ENCODE results near the gene LIFR.

The LIFR gene

DNA sequence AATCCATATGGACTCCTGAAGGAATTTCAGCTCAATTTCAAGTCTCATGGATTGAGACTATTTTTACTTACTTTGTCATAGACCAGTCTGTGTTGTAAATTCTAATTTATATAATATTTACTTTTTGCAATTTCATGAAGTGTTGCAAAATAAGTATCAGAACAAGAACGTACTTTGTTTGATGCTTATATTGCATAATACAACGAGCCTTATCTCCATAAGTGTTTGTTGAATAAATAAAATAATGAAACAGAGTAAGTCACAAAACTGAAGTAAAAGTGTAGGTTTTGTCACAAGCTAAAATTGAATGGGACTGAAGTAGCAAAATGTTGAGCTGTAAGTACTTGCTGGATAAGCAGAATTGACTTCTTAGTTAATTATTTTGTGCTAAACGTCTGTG is 3.0 kb upstream of the LIFR start:
- Histone ChIP-seq H3K36me3 (ENCODE audit: insufficient read depth, low read length) (no peaks in the 10 kb centered on the region), H3K4me2 (ENCODE audit: insufficient read depth, low read length) (no peak overlapping the region), H3K79me2 (ENCODE audit: insufficient read depth, low read length) (no peaks in the 10 kb centered on the region), H3K27me3 (ENCODE audit: insufficient read depth, low read length, poor library complexity) (peaks cover 5% of the 10 kb centered on the region), H2AFZ (ENCODE audit: low read depth, low read length) (no peak overlapping the region), H4K20me1 (ENCODE audit: insufficient read depth, low read length) (no peaks in the 10 kb centered on the region), H3K27ac (ENCODE audit: low read length) (no peak overlapping the region), H3K9ac (ENCODE audit: low read depth, low read length) (no peak overlapping the region), H3K9me3 (ENCODE audit: insufficient read depth, low read length, severe bottlenecking) (no peaks in the 10 kb centered on the region), H3K4me1 (ENCODE audit: insufficient read depth, low read length) (no peaks in the 10 kb centered on the region), H3K4me3 (ENCODE audit: low read depth in 1 of 2, low read length in 2 of 2) (no peak overlapping the region)
- ATAC-seq (ENCODE audit: insufficient read depth, low read depth) (no peak), DNase-seq (no peak)
- TF ChIP-seq, protein P1, sequence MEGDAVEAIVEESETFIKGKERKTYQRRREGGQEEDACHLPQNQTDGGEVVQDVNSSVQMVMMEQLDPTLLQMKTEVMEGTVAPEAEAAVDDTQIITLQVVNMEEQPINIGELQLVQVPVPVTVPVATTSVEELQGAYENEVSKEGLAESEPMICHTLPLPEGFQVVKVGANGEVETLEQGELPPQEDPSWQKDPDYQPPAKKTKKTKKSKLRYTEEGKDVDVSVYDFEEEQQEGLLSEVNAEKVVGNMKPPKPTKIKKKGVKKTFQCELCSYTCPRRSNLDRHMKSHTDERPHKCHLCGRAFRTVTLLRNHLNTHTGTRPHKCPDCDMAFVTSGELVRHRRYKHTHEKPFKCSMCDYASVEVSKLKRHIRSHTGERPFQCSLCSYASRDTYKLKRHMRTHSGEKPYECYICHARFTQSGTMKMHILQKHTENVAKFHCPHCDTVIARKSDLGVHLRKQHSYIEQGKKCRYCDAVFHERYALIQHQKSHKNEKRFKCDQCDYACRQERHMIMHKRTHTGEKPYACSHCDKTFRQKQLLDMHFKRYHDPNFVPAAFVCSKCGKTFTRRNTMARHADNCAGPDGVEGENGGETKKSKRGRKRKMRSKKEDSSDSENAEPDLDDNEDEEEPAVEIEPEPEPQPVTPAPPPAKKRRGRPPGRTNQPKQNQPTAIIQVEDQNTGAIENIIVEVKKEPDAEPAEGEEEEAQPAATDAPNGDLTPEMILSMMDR (IDR thresholded peaks at IDR 0.05; ENCODE audit: borderline replicate concordance, extremely low read depth, low read length, poor library complexity, severe bottlenecking), result no peak
- TF ChIP-seq EZH2 (IDR thresholded peaks at IDR 0.05; ENCODE audit: borderline replicate concordance, low read depth, low read length, severe bottlenecking), result no peak

DNA sequence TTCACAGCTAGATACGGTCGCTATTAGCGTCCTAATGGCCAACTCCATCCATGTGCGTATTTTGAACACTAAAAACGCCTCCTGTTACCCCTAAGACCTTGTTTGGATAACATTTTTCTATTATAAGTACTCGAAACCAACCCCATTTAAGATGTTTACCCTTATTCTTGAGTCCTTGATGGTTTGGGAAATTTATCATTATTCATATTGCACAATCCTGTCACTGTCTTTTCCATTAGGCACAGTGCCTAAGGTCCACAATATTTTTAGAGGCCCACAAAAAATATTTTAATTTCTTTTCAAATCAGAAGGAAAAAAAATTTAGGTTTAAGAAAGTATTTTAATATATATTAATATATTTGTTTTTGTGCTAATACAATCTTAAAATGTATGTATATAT is 1.3 kb upstream of the LIFR start:
- Histone ChIP-seq H3K36me3 (ENCODE audit: insufficient read depth, low read length) (no peaks in the 10 kb centered on the region), H3K27ac (ENCODE audit: low read length) (no peak overlapping the region), H3K79me2 (ENCODE audit: insufficient read depth, low read length) (no peaks in the 10 kb centered on the region), H3K4me3 (ENCODE audit: low read depth in 1 of 2, low read length in 2 of 2) (no peak overlapping the region), H3K4me2 (ENCODE audit: insufficient read depth, low read length) (no peak overlapping the region), H3K9me3 (ENCODE audit: insufficient read depth, low read length, severe bottlenecking) (no peaks in the 10 kb centered on the region), H3K9ac (ENCODE audit: low read depth, low read length) (no peak overlapping the region), H3K27me3 (ENCODE audit: insufficient read depth, low read length, poor library complexity) (peaks cover 5% of the 10 kb centered on the region), H4K20me1 (ENCODE audit: insufficient read depth, low read length) (no peaks in the 10 kb centered on the region), H3K4me1 (ENCODE audit: insufficient read depth, low read length) (no peaks in the 10 kb centered on the region), H2AFZ (ENCODE audit: low read depth, low read length) (no peak overlapping the region)
- no peak for TF ChIP-seq EZH2 (IDR thresholded peaks at IDR 0.05; ENCODE audit: borderline replicate concordance, low read depth, low read length, severe bottlenecking)
- TF ChIP-seq, protein P1 (IDR thresholded peaks at IDR 0.05; ENCODE audit: borderline replicate concordance, extremely low read depth, low read length, poor library complexity, severe bottlenecking), result no peak
- ATAC-seq (ENCODE audit: insufficient read depth, low read depth), result no peak
- DNase-seq, result no peak

DNA sequence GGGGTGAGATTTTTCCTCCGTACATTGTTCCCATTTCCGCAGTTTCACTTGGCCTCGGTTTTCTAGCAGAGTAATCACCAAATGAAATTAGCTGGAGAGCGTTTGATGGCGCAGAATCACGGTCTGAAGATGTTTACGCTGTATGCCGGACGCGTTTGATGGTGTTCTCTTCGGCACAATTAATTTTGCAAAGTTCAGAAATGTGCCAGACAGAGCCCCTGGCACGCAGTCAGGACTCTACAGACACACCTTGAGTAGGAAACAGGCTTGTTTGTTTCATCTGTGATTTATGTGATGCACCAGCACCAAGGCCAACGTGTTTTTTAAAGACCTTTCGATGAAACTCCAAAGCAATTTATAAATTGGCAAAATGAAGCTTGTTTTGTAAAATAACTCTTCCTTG is 863 bp upstream of the LIFR start:
- Histone ChIP-seq H3K36me3 (ENCODE audit: insufficient read depth, low read length) (no peaks in the 10 kb centered on the region), H2AFZ (ENCODE audit: low read depth, low read length) (no peak overlapping the region), H3K27ac (ENCODE audit: low read length) (no peak overlapping the region), H3K27me3 (ENCODE audit: insufficient read depth, low read length, poor library complexity) (peaks cover 3% of the 10 kb centered on the region), H3K9me3 (ENCODE audit: insufficient read depth, low read length, severe bottlenecking) (no peaks in the 10 kb centered on the region), H3K4me3 (ENCODE audit: low read depth in 1 of 2, low read length in 2 of 2) (no peak overlapping the region), H3K4me2 (ENCODE audit: insufficient read depth, low read length) (no peak overlapping the region), H3K9ac (ENCODE audit: low read depth, low read length) (no peak overlapping the region), H3K4me1 (ENCODE audit: insufficient read depth, low read length) (no peaks in the 10 kb centered on the region), H3K79me2 (ENCODE audit: insufficient read depth, low read length) (no peaks in the 10 kb centered on the region), H4K20me1 (ENCODE audit: insufficient read depth, low read length) (no peaks in the 10 kb centered on the region)
- ATAC-seq (ENCODE audit: insufficient read depth, low read depth) (no peak), DNase-seq (no peak)
- TF ChIP-seq EZH2 (IDR thresholded peaks at IDR 0.05; ENCODE audit: borderline replicate concordance, low read depth, low read length, severe bottlenecking), result no peak
- TF ChIP-seq, protein P1 (IDR thresholded peaks at IDR 0.05; ENCODE audit: borderline replicate concordance, extremely low read depth, low read length, poor library complexity, severe bottlenecking), result no peak

DNA sequence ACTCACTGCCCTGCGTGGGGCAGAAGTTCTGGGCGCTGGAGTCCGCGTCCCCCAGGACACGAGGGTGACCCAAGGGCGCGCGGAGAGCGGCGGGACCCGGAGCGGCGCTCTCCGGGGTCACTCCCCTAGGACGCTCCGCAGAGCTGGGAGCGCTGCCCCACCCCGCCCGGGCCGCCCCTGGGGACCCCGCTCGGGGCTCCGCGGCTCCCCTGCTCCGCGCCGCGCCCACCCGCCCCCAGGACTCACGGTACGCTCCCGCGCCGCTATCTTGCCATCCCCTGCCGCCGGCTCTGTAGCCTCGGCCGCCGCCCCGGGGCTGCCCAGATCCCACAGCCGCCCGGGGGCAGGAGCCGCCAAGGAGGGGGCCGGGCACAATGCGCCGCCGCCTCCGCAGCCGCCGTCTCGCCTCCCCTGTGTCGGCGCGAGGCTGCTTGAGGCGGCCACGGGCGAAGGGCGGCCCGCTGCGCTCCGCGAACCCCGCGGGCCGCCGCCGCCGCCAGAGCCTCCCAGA is 303 bp downstream of the LIFR start:
- Histone ChIP-seq H2AFZ (ENCODE audit: low read depth, low read length) (no peak overlapping the region), H3K27ac (ENCODE audit: low read length) (no peak overlapping the region), H3K9me3 (ENCODE audit: insufficient read depth, low read length, severe bottlenecking) (no peaks in the 10 kb centered on the region), H3K4me2 (ENCODE audit: insufficient read depth, low read length) (no peak overlapping the region), H3K9ac (ENCODE audit: low read depth, low read length) (no peak overlapping the region), H3K27me3 (ENCODE audit: insufficient read depth, low read length, poor library complexity) (peaks cover 2% of the 10 kb centered on the region), H3K4me1 (ENCODE audit: insufficient read depth, low read length) (no peaks in the 10 kb centered on the region), H3K4me3 (ENCODE audit: low read depth in 1 of 2, low read length in 2 of 2) (no peak overlapping the region), H3K79me2 (ENCODE audit: insufficient read depth, low read length) (no peaks in the 10 kb centered on the region), H4K20me1 (ENCODE audit: insufficient read depth, low read length) (no peaks in the 10 kb centered on the region), H3K36me3 (ENCODE audit: insufficient read depth, low read length) (no peaks in the 10 kb centered on the region)
- DNase-seq (no peak), ATAC-seq (ENCODE audit: insufficient read depth, low read depth) (no peak)
- no peak for TF ChIP-seq EZH2 (IDR thresholded peaks at IDR 0.05; ENCODE audit: borderline replicate concordance, low read depth, low read length, severe bottlenecking)
- TF ChIP-seq, protein P1 (IDR thresholded peaks at IDR 0.05; ENCODE audit: borderline replicate concordance, extremely low read depth, low read length, poor library complexity, severe bottlenecking), result no peak

Data from DND-41 (cell line).